IPS-18c (cell line): ENCODE data around the gene AP3S2.
"Not testable (repeated sequence)": the region's sequence is repeated elsewhere in the genome, so short reads cannot be mapped to it uniquely, and the experiment has no call there.

Experiments used
- H3K4me3 ChIP-seq: 2 replicates; pipeline ENCODE4 v1.7.0; 2013; ENCODE audit warnings: low read depth, mild to moderate bottlenecking, low read length, moderate library complexity; ENCODE audit not compliant: insufficient read depth
- H3K9me3 ChIP-seq: one replicate; pipeline ENCODE4 v1.6.1; 2013; ENCODE audit warnings: mild to moderate bottlenecking, low read length, moderate library complexity; ENCODE audit not compliant: control insufficient read depth, insufficient read depth

The AP3S2 gene

GRCh38 chr15:89893696-89894447 lies at the start of gene AP3S2:
Gene AP3S2 (minus strand): TSS chr15:89893994. CDS start chr15:89893949, 45 bp downstream.
- Histone ChIP-seq H3K4me3 (peak within 1 kb of the TSS; percentile 87), H3K9me3 (no peaks in the 10 kb centered on the region)

DNA sequence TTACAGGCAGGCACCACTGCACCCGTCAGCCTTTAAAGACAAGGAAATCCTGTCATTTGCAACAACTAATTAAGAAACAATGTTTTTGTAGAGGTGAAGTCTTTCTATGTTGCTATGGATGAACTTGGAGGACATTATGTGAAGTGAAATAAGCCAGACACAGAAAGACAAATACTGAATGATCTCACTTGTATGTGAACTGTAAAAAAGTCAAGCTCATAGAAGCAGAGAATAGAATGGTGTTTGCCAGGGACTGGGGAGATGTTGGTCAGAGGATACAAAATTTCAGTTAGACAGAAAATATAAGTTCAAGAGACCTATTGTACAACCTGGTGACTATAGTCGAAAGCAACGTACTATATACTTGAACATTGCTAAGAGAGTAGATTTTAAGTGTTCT lies 46.1 kb upstream of the AP3S2 start:
- H3K4me3 ChIP-seq: no peak overlapping the region
- no peaks in the 10 kb centered on the region for H3K9me3 ChIP-seq

DNA sequence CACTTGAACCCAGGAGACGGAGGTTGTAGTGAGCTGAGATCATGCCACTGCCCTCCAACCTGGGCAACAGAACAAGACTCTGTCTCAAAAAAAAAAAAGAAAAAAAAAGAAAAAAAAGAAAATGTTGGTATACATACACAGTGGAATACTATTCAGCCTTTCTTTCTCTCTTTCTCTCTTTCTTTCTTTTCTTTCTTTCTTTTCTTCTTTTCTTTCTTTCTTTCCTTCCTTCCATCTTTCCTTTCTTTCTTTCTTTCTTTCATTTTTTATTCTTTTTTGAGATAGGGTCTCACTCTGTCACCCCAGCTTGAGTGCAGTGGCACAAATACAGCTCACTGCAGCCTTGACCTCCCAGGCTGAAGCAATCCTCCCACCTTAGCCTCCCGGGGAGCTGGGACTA lies 45.6 kb upstream of the AP3S2 start:
- H3K4me3 ChIP-seq, H3K9me3 ChIP-seq: not testable (repeated sequence)

GRCh38 chr15:89937365-89938350 lies 43.9 kb upstream of the AP3S2 start:
- Histone ChIP-seq H3K4me3 (no peak overlapping the region), H3K9me3 (no peaks in the 10 kb centered on the region)

GRCh38 chr15:89936786-89937265 lies 43.0 kb upstream of the AP3S2 start:
- no peaks in the 10 kb centered on the region for H3K9me3 ChIP-seq
- H3K4me3 ChIP-seq: no peak overlapping the region

DNA sequence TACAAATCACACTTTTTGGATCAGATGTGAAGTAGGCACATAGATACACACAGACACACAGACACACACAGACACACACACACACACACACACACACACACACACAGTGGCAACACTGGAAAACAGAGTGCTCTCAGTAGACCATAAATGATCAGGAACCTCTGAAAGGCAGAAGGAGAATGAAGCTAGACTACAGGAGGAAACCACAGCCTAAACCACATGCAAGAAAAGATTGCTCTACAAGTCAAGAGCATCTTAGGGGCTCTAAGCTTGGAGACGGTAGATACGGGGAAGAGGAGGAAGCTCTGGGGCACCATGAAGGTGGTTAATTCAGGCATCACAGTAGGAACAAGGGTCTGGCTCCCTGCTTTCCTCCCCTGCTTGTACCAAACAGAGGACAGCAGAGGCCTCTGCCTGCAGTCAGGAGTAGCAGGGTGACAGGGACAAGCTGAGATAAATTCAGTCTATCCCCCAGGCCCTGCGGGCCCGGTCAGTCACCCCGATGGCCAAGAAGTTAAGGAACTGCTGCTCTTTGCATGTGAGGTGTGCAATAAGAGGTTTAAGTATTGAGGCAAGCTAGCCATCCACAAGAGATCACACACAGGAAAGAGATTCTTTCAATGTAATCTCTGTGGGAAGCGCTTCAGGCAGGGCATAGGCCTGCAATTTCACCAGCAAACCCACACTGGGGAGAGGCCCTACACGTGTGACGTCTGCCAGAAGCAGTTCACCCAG lies 42.4 kb upstream of the AP3S2 start:
- H3K9me3 ChIP-seq: no peaks in the 10 kb centered on the region
- H3K4me3 ChIP-seq: no peak overlapping the region

DNA sequence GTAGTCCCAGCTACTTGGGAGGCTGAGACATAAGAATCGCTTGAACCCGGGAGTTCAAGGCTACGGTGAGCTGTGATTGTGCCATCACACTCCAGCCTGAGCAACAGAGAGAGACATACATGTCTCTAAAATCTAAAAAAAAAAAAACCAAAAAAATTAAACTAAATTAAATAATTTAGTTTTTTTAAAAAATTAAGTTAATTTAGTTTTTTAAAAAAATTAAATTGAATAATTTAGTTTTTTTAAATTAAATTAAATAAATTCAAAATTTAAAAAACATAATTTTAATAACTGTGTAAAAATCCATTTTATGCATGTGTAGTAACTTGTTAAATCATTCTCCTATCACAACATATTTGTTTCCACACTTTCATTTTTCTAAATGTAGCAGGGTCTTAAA lies 39.1 kb upstream of the AP3S2 start:
- H3K4me3 ChIP-seq: no peak overlapping the region

DNA sequence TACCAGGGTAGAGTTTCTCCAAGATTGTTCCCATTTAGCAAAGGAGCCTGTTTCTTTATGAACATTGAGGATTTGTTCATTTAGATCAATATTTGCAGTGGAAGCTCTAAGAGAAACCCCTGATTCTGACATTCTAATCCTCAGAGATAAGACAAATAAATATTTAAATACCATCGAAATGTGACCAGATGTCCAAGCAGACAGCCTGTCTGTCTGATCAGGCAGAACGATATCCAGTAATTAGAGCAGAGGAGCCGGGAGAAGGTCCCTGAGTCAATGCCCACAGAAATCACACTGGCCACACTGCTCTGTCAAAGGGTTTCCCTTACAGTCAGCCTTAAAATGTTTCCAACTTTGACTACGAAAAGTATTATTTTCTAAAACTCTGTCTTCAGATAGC lies 34.6 kb upstream of the AP3S2 start:
- H3K9me3 ChIP-seq: no peaks in the 10 kb centered on the region

More for the DNA sequence above, 39.1 kb upstream of the AP3S2 start:
- no peaks in the 10 kb centered on the region for H3K9me3 ChIP-seq

DNA sequence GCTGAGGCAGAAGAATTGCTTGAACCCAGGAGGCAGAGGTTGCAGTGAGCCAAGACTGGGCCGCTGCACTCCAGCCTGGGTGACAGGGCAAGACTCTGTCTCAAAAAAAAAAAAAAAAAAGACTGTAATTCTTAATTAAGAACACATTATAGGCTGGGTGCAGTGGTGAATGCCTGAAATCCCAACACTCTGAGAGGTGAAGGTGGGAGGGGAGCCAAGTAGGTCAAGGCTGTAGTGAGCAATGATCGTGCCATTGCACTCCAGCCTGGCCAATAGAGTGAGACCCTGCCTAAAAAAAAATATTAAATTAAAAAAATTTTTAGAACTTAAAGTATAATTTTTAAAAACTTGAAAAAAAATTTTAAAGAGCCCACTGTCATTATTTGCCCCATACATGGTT lies 32.4 kb upstream of the AP3S2 start:
- H3K4me3 ChIP-seq: no peak overlapping the region

More for the DNA sequence above, 34.6 kb upstream of the AP3S2 start:
- H3K4me3 ChIP-seq: no peak overlapping the region

GRCh38 chr15:89917442-89918101 lies 23.8 kb upstream of the AP3S2 start:
- H3K4me3 ChIP-seq: no peak overlapping the region
- H3K9me3 ChIP-seq: no peaks in the 10 kb centered on the region

More for the DNA sequence above, 32.4 kb upstream of the AP3S2 start:
- no peaks in the 10 kb centered on the region for H3K9me3 ChIP-seq

DNA sequence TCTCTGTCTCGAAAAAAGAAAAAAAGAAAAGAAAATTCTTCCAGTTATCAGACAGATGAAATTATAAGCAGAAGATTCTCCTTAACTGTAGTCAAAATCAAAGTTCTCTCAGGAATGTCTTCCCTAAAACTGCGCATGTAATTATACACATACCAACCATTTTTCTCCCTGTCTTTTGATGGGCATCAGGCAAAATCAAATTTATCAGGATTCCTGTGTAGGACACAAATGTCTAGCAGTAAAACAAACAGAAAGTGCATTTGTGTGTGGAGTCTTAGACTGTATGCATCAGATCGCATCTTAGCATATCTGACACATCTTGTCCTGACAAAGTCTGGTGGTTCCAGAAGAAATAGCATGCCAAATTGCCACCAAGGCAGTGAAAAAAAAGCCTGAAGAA lies 22.9 kb upstream of the AP3S2 start:
- no peak overlapping the region for H3K4me3 ChIP-seq
- H3K9me3 ChIP-seq: no peaks in the 10 kb centered on the region

GRCh38 chr15:89912674-89913396 lies 19.0 kb upstream of the AP3S2 start, which contains the start of gene ARPIN:
Gene ARPIN (minus strand): TSS chr15:89912952. CDS start chr15:89912835, 117 bp downstream.
- Histone ChIP-seq H3K4me3 (peak within 1 kb of the TSS; percentile 55), H3K9me3 (no peaks in the 10 kb centered on the region)

- Histone ChIP-seq H3K9me3 (no peaks in the 10 kb centered on the region), H3K4me3 (peak overlapping the region; percentile 55)
Observed at GRCh38 chr15:89912145-89912673, 18.4 kb upstream of the AP3S2 start.

GRCh38 chr15:89910891-89911626 lies 17.3 kb upstream of the AP3S2 start:
- H3K4me3 ChIP-seq: no peak overlapping the region
- H3K9me3 ChIP-seq: no peaks in the 10 kb centered on the region

GRCh38 chr15:89909611-89910010 lies 15.8 kb upstream of the AP3S2 start:
- Histone ChIP-seq H3K9me3 (no peaks in the 10 kb centered on the region), H3K4me3 (no peak overlapping the region)
